Skeletal muscle tissue (tissue), 4 donors: ENCODE results near the gene UPP1. TPM values are rescaled to one million over a fixed set of nuclear protein-coding genes. Genes with fewer than 3 reads are reported as not detected.

Experiments used
- H3K27ac ChIP-seq: one replicate; pipeline ENCODE4 v1.7.0; 2013; ENCODE audit warnings: mild to moderate bottlenecking, low read depth, low read length, inconsistent platforms
- H3K27me3 ChIP-seq, 3 donors: one replicate each; pipeline ENCODE4 v1.7.0; 2013; ENCODE audit warnings: low read length in 3 of 3; ENCODE audit not compliant: control insufficient read depth in 3 of 3, insufficient read depth in 3 of 3
- H3K36me3 ChIP-seq, 3 donors: one replicate each; pipeline ENCODE4 v1.7.0; 2013; ENCODE audit warnings: low read length in 3 of 3; ENCODE audit not compliant: control insufficient read depth in 3 of 3, insufficient read depth in 3 of 3
- H3K4me1 ChIP-seq, 3 donors: one replicate each; pipeline ENCODE4 v1.7.0; 2013; ENCODE audit warnings: low read length in 3 of 3, mild to moderate bottlenecking in 3 of 3; ENCODE audit not compliant: control insufficient read depth in 3 of 3, insufficient read depth in 3 of 3
- H3K4me3 ChIP-seq, 3 donors: one replicate each; pipeline ENCODE4 v1.7.0; 2013; ENCODE audit warnings: low read length in 3 of 3
- H3K9ac ChIP-seq, 3 donors: one replicate each; pipeline ENCODE4 v1.7.0; 2013; ENCODE audit warnings: low read length in 3 of 3, mild to moderate bottlenecking in 3 of 3, moderate library complexity in 2 of 3, low read depth in 1 of 3
- H3K9me3 ChIP-seq, 3 donors: one replicate each; pipeline ENCODE4 v1.7.0; 2013; ENCODE audit warnings: low read length in 3 of 3; ENCODE audit not compliant: control insufficient read depth in 3 of 3
- total RNA-seq: library from RNA; depleted of rRNA; stranded (reverse); fragments of >200 nt; gene quantifications from one replicate; pipeline ENCODE4 v1.2.3, GENCODE V29; 2014
- donor health status: Osteomylitis.

The UPP1 gene
- total RNA-seq, 1 donor from 2014 or later = 1.0 TPM

- H3K9me3 ChIP-seq = no peaks in the 10 kb centered on the region
- H3K27me3 ChIP-seq = no peaks in the 10 kb centered on the region
- no peak overlapping the region for H3K4me3 ChIP-seq
- H3K9ac ChIP-seq = no peak overlapping the region
- no peak overlapping the region for H3K27ac ChIP-seq
- H3K36me3 ChIP-seq = peaks cover 26 to 35% (median 34%) of the 10 kb centered on the region in 3 donors
- H3K4me1 ChIP-seq = no peaks in the 10 kb centered on the region
Measured at GRCh38 chr7:48108959-48109847, 20.1 kb downstream of the UPP1 start.

GRCh38 chr7:48109848-48110663 lies 21.0 kb downstream of the UPP1 start:
- peaks cover 23 to 28% (median 27%) of the 10 kb centered on the region in 3 donors for H3K36me3 ChIP-seq
- no peaks in the 10 kb centered on the region for H3K27me3 ChIP-seq
- H3K9ac ChIP-seq = no peak overlapping the region
- H3K9me3 ChIP-seq = no peaks in the 10 kb centered on the region
- H3K4me1 ChIP-seq = no peaks in the 10 kb centered on the region
- H3K4me3 ChIP-seq = no peak overlapping the region
- H3K27ac ChIP-seq = no peak overlapping the region

- Histone ChIP-seq H3K9me3 (no peaks in the 10 kb centered on the region), H3K27ac (no peak overlapping the region), H3K27me3 (no peaks in the 10 kb centered on the region), H3K4me1 (no peaks in the 10 kb centered on the region), H3K9ac (no peak overlapping the region), H3K4me3 (no peak overlapping the region), H3K36me3 (peaks cover 23 to 26% (median 24%) of the 10 kb centered on the region in 3 donors)
Measured at GRCh38 chr7:48110868-48111267, 21.8 kb downstream of the UPP1 start.

GRCh38 chr7:48111596-48111995 lies 22.5 kb downstream of the UPP1 start:
- Histone ChIP-seq H3K4me3 (no peak overlapping the region), H3K36me3 (peaks cover 21 to 25% (median 23%) of the 10 kb centered on the region in 3 donors), H3K27ac (no peak overlapping the region), H3K4me1 (no peaks in the 10 kb centered on the region), H3K9me3 (no peaks in the 10 kb centered on the region), H3K27me3 (peaks cover 0 to under 1% (median 0%) of the 10 kb centered on the region in 3 donors), H3K9ac (no peak overlapping the region)

- H3K9ac ChIP-seq = no peak overlapping the region
- no peaks in the 10 kb centered on the region for H3K9me3 ChIP-seq
- H3K27ac ChIP-seq = no peak overlapping the region
- H3K4me3 ChIP-seq = no peak overlapping the region
- H3K36me3 ChIP-seq = peaks cover 11 to 16% (median 13%) of the 10 kb centered on the region in 3 donors
- no peaks in the 10 kb centered on the region for H3K4me1 ChIP-seq
- peaks cover 0 to 5% (median 0%) of the 10 kb centered on the region in 3 donors for H3K27me3 ChIP-seq
Measured at GRCh38 chr7:48112401-48113165, 23.5 kb downstream of the UPP1 start.

GRCh38 chr7:48113275-48113674 lies 24.2 kb downstream of the UPP1 start:
- Histone ChIP-seq H3K36me3 (peaks cover 4 to 9% (median 8%) of the 10 kb centered on the region in 3 donors), H3K4me1 (no peaks in the 10 kb centered on the region), H3K4me3 (no peak overlapping the region), H3K27me3 (peaks cover 0 to 5% (median 0%) of the 10 kb centered on the region in 3 donors), H3K9me3 (no peaks in the 10 kb centered on the region), H3K27ac (no peak overlapping the region), H3K9ac (no peak overlapping the region)

GRCh38 chr7:48114115-48114514 lies 25.1 kb downstream of the UPP1 start:
- Histone ChIP-seq H3K27me3 (peaks cover 0 to 5% (median 0%) of the 10 kb centered on the region in 3 donors), H3K27ac (no peak overlapping the region), H3K9me3 (no peaks in the 10 kb centered on the region), H3K9ac (no peak overlapping the region), H3K4me3 (no peak overlapping the region), H3K4me1 (no peaks in the 10 kb centered on the region), H3K36me3 (peaks cover 0 to 2% (median 2%) of the 10 kb centered on the region in 3 donors)

GRCh38 chr7:48114589-48114988 lies 25.5 kb downstream of the UPP1 start:
- H3K9ac ChIP-seq = no peak overlapping the region
- H3K9me3 ChIP-seq = no peaks in the 10 kb centered on the region
- H3K36me3 ChIP-seq = no peaks in the 10 kb centered on the region
- no peak overlapping the region for H3K27ac ChIP-seq
- H3K4me3 ChIP-seq = no peak overlapping the region
- peaks cover 0 to 5% (median 0%) of the 10 kb centered on the region in 3 donors for H3K27me3 ChIP-seq
- no peaks in the 10 kb centered on the region for H3K4me1 ChIP-seq

GRCh38 chr7:48116043-48116442 lies 27.0 kb downstream of the UPP1 start:
- Histone ChIP-seq H3K27ac (no peak overlapping the region), H3K9ac (no peak overlapping the region), H3K9me3 (no peaks in the 10 kb centered on the region), H3K4me1 (no peaks in the 10 kb centered on the region), H3K27me3 (peaks cover 0 to 5% (median 0%) of the 10 kb centered on the region in 3 donors), H3K4me3 (no peak overlapping the region), H3K36me3 (no peaks in the 10 kb centered on the region)
